H9 (cell line): ENCODE measurements around the gene KCTD7. TPM values are rescaled to one million over a fixed set of nuclear protein-coding genes. Genes with fewer than 3 reads are reported as not detected.

Experiments used
- DNase-seq: peaks from one replicate; pipeline ENCODE4 v3.0.0-alpha.2; 2017
- H2AFZ ChIP-seq: one replicate; pipeline ENCODE4 v1.6.1; 2013; ENCODE audit warnings: mild to moderate bottlenecking, low read length, control low read depth, moderate library complexity
- H2AK5ac ChIP-seq: 2 replicates; pipeline ENCODE4 v1.6.1; 2013; ENCODE audit warnings: low read length, control low read depth, mixed read lengths; ENCODE audit not compliant: insufficient read length
- H2BK120ac ChIP-seq: one replicate; pipeline ENCODE4 v1.6.1; 2013; ENCODE audit warnings: low read depth, mild to moderate bottlenecking, low read length, control low read depth, inconsistent platforms; ENCODE audit not compliant: poor library complexity, severe bottlenecking
- H2BK12ac ChIP-seq: 2 replicates; pipeline ENCODE4 v1.6.1; 2013; ENCODE audit warnings: low read length, control low read depth, mixed read lengths, low read depth; ENCODE audit not compliant: insufficient read length
- H2BK15ac ChIP-seq: 2 replicates; pipeline ENCODE4 v1.6.1; 2013; ENCODE audit warnings: low read depth, low read length, control low read depth
- H2BK20ac ChIP-seq: one replicate; pipeline ENCODE4 v1.6.1; 2013; ENCODE audit warnings: low read depth, mild to moderate bottlenecking, low read length, control low read depth, inconsistent platforms; ENCODE audit not compliant: poor library complexity, severe bottlenecking
- H2BK5ac ChIP-seq: 2 replicates; pipeline ENCODE4 v1.6.1; 2013; ENCODE audit warnings: low read length, control low read depth, mixed read lengths; ENCODE audit not compliant: insufficient read length
- H3K14ac ChIP-seq: 2 replicates; pipeline ENCODE4 v1.6.1; 2013; ENCODE audit warnings: low read length, control low read depth; ENCODE audit not compliant: insufficient read depth
- H3K18ac ChIP-seq: 2 replicates; pipeline ENCODE4 v1.6.1; 2013; ENCODE audit warnings: low read depth, mild to moderate bottlenecking, mixed read lengths, low read length, control low read depth; ENCODE audit not compliant: insufficient read length
- H3K23ac ChIP-seq: 2 replicates; pipeline ENCODE4 v1.6.1; 2013; ENCODE audit warnings: low read length, control low read depth, mixed read lengths, low read depth; ENCODE audit not compliant: insufficient read length
- H3K23me2 ChIP-seq: 2 replicates; pipeline ENCODE4 v1.6.1; 2013; ENCODE audit warnings: low read depth, mild to moderate bottlenecking, mixed read lengths, low read length, control low read depth; ENCODE audit not compliant: insufficient read length, poor library complexity, severe bottlenecking
- H3K27ac ChIP-seq: 2 replicates; pipeline ENCODE4 v1.5.1; 2013; ENCODE audit warnings: low read length, control low read depth, mixed read lengths, low read depth; ENCODE audit not compliant: insufficient read length
- H3K27me3 ChIP-seq: 2 replicates; pipeline ENCODE4 v1.6.1; 2013; ENCODE audit warnings: low read length, control low read depth, inconsistent platforms; ENCODE audit not compliant: insufficient read depth
- H3K4ac ChIP-seq: 2 replicates; pipeline ENCODE4 v1.6.1; 2013; ENCODE audit warnings: low read depth, mild to moderate bottlenecking, control low read depth, inconsistent platforms, low read length, moderate library complexity
- H3K4me1 ChIP-seq: 2 replicates; pipeline ENCODE4 v1.6.1; 2013; ENCODE audit warnings: low read length, control low read depth, inconsistent platforms; ENCODE audit not compliant: insufficient read depth
- H3K4me2 ChIP-seq: 2 replicates; pipeline ENCODE4 v1.6.1; 2013; ENCODE audit warnings: low read length, control low read depth, mixed read lengths; ENCODE audit not compliant: insufficient read length, insufficient read depth
- H3K56ac ChIP-seq: 2 replicates; pipeline ENCODE4 v1.6.1; 2013; ENCODE audit warnings: low read depth, mild to moderate bottlenecking, mixed read lengths, low read length, control low read depth; ENCODE audit not compliant: insufficient read length
- H3K79me1 ChIP-seq: 2 replicates; pipeline ENCODE4 v1.6.1; 2013; ENCODE audit warnings: low read depth, mild to moderate bottlenecking, moderate library complexity, low read length, control low read depth, inconsistent platforms; ENCODE audit not compliant: insufficient read depth, poor library complexity, severe bottlenecking
- H3K79me2 ChIP-seq: 2 replicates; pipeline ENCODE4 v1.6.1; 2013; ENCODE audit warnings: low read length, control low read depth, inconsistent platforms; ENCODE audit not compliant: insufficient read depth
- H3K9ac ChIP-seq: 2 replicates; pipeline ENCODE4 v1.6.1; 2013; ENCODE audit warnings: low read length, control low read depth, mixed read lengths; ENCODE audit not compliant: insufficient read length; ENCODE audit errors: extremely low read depth
- H3K9me3 ChIP-seq: one replicate; pipeline ENCODE4 v1.6.1; 2013; ENCODE audit warnings: low read depth, low read length, inconsistent platforms; ENCODE audit not compliant: control insufficient read depth
- H3T11ph ChIP-seq: one replicate; pipeline ENCODE4 v1.6.1; 2013; ENCODE audit warnings: mild to moderate bottlenecking, low read length, control low read depth, inconsistent platforms
- H4K20me1 ChIP-seq: one replicate; pipeline ENCODE4 v1.6.1; 2013; ENCODE audit not compliant: control insufficient read depth, insufficient read length, insufficient read depth
- H4K5ac ChIP-seq: 2 replicates; pipeline ENCODE4 v1.6.1; 2013; ENCODE audit warnings: low read depth, mild to moderate bottlenecking, mixed read lengths, low read length, control low read depth; ENCODE audit not compliant: insufficient read length
- H4K8ac ChIP-seq: replicated peaks from 2 replicates; pipeline ENCODE4 v1.6.1; 2013; ENCODE audit warnings: low read length, control low read depth, mixed read lengths, low read depth; ENCODE audit not compliant: insufficient read length
- H4K91ac ChIP-seq: 2 replicates; pipeline ENCODE4 v1.6.1; 2013; ENCODE audit warnings: low read depth, mild to moderate bottlenecking, moderate library complexity, mixed read lengths, low read length, control low read depth; ENCODE audit not compliant: insufficient read length
- H3K27ac Mint-ChIP-seq, 3 experiments: 2 replicates in 2 of 3; 3 replicates in 1 of 3; pipeline ENCODE4 v1.8.0; 2020 to 2021; ENCODE audit warnings: mixed read lengths in 3 of 3, mild to moderate bottlenecking in 1 of 3, moderate library complexity in 1 of 3
- H3K27me3 Mint-ChIP-seq: 2 replicates; pipeline ENCODE4 v1.8.0; 2021; ENCODE audit warnings: low read depth, mild to moderate bottlenecking, moderate library complexity, mixed read lengths
- H3K36me3 Mint-ChIP-seq, 3 experiments: 2 replicates in 2 of 3; 3 replicates in 1 of 3; pipeline ENCODE4 v1.8.0; 2020 to 2021; ENCODE audit warnings: low read depth in 3 of 3, mixed read lengths in 3 of 3; ENCODE audit not compliant: insufficient read depth in 1 of 3
- H3K4me1 Mint-ChIP-seq, 2 experiments: 2 replicates each; pipeline ENCODE4 v1.8.0; 2020; ENCODE audit warnings: mixed read lengths in 2 of 2
- H3K4me3 Mint-ChIP-seq, 2 experiments: 2 replicates in 1 of 2; 3 replicates in 1 of 2; pipeline ENCODE4 v1.8.0; 2020 to 2021; ENCODE audit warnings: mild to moderate bottlenecking in 2 of 2, mixed read lengths in 2 of 2, moderate library complexity in 1 of 2
- H3K9me3 Mint-ChIP-seq, 2 experiments: 2 replicates in 1 of 2; 3 replicates in 1 of 2; pipeline ENCODE4 v1.8.0; 2020; ENCODE audit warnings: mild to moderate bottlenecking in 2 of 2, mixed read lengths in 2 of 2, moderate library complexity in 1 of 2
- total RNA-seq: library from RNA; stranded (reverse); gene quantifications from 2 replicates; pipeline ENCODE4 v1.2.1, GENCODE V29; 2021
- TF ChIP-seq, protein P1 (sequence below): fragments of 200-600 bp; sonication (generic); conservative IDR thresholded peaks from 3 replicates; pipeline ENCODE4 v1.8.0; 2021; ENCODE audit warnings: antibody characterized with exemption, mild to moderate bottlenecking

KCTD7 gene
- total RNA-seq, 1 experiment from 2014 or later = 8.9 TPM

DNA sequence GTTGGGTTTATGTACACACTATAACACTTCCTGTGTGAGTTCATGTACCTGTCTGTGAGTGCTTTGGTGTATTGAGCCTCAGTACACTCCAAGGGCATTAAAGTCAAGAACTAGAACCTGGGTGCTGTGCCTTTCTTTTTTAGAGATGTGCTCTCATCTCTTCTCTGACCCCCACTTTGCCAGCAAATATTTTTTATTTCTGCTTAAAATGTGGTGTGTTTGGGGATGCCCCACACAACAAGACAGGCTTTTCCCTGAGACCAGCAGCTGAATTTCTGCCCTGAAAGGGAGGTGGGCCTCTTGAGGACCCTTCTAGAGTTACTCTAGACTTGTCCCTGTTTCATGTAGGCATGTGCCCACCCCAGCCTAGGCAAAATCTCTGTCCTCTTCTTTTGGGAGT, 14.3 kb downstream of the KCTD7 start:
- H3K27me3 Mint-ChIP-seq = no peaks in the 10 kb centered on the region
- Histone ChIP-seq H3T11ph (no peak overlapping the region), H3K9ac (no peak overlapping the region), H2BK20ac (no peak overlapping the region), H2BK5ac (no peak overlapping the region), H3K14ac (no peak overlapping the region), H2BK15ac (no peak overlapping the region), H2BK12ac (no peak overlapping the region), H3K18ac (no peak overlapping the region), H3K56ac (no peak overlapping the region), H3K4ac (no peak overlapping the region), H3K79me2 (no peaks in the 10 kb centered on the region), H2AFZ (no peak overlapping the region), H4K5ac (no peak overlapping the region), H3K27me3 (no peaks in the 10 kb centered on the region), H3K9me3 (no peaks in the 10 kb centered on the region), H4K91ac (no peak overlapping the region), H4K20me1 (no peaks in the 10 kb centered on the region), H3K79me1 (no peaks in the 10 kb centered on the region), H4K8ac (no peak overlapping the region), H3K23ac (no peak overlapping the region), H2BK120ac (no peak overlapping the region), H3K23me2 (no peaks in the 10 kb centered on the region), H2AK5ac (no peak overlapping the region), H3K27ac (no peak overlapping the region), H3K4me1 (no peaks in the 10 kb centered on the region), H3K4me2 (no peak overlapping the region)
- no peak for DNase-seq
- H3K4me3 Mint-ChIP-seq = no peak overlapping the region
- no peak overlapping the region for H3K27ac Mint-ChIP-seq
- no peaks in the 10 kb centered on the region for H3K9me3 Mint-ChIP-seq
- no peaks in the 10 kb centered on the region for H3K4me1 Mint-ChIP-seq
- TF ChIP-seq, protein P1, sequence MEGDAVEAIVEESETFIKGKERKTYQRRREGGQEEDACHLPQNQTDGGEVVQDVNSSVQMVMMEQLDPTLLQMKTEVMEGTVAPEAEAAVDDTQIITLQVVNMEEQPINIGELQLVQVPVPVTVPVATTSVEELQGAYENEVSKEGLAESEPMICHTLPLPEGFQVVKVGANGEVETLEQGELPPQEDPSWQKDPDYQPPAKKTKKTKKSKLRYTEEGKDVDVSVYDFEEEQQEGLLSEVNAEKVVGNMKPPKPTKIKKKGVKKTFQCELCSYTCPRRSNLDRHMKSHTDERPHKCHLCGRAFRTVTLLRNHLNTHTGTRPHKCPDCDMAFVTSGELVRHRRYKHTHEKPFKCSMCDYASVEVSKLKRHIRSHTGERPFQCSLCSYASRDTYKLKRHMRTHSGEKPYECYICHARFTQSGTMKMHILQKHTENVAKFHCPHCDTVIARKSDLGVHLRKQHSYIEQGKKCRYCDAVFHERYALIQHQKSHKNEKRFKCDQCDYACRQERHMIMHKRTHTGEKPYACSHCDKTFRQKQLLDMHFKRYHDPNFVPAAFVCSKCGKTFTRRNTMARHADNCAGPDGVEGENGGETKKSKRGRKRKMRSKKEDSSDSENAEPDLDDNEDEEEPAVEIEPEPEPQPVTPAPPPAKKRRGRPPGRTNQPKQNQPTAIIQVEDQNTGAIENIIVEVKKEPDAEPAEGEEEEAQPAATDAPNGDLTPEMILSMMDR = no peak
- H3K36me3 Mint-ChIP-seq = peaks cover 13 to 59% (median 36%) of the 10 kb centered on the region in 3 experiments
